Thyroid gland (tissue), 4 donors: Measurements from ENCODE around the gene KIF23. TPM values are rescaled to one million over a fixed set of nuclear protein-coding genes. Genes with fewer than 3 reads are reported as not detected.

ENCODE experiments used
- DNase-seq, 2 donors: peaks; one replicate each; pipeline ENCODE4 v3.0.0-alpha.2; 2019
- H3K27ac ChIP-seq, 3 donors: fragments of 200-600 bp; sonication (generic); 1 replicate in 2 of 3; 2 replicates in 1 of 3; pipeline ENCODE4 v1.5.1; 2016 to 2019; ENCODE audit warnings: mild to moderate bottlenecking in 1 of 3, moderate library complexity in 1 of 3
- H3K27me3 ChIP-seq: fragments of 200-600 bp; sonication (generic); one replicate; pipeline ENCODE4 v1.5.1; 2019
- H3K36me3 ChIP-seq, 2 donors: fragments of 200-600 bp; sonication (generic); one replicate each; pipeline ENCODE4 v1.5.1; 2016 to 2019
- H3K4me1 ChIP-seq, 2 donors: fragments of 200-600 bp; sonication (generic); one replicate each; pipeline ENCODE4 v1.5.1; 2017 to 2019
- H3K4me3 ChIP-seq, 3 donors: fragments of 200-600 bp; sonication (generic); replicated peaks in 1 of 3; 1 replicate in 2 of 3; 2 replicates in 1 of 3; pipeline ENCODE4 v1.5.1; 2016; ENCODE audit warnings: mild to moderate bottlenecking in 1 of 3
- H3K9me3 ChIP-seq: fragments of 200-600 bp; sonication (generic); one replicate; pipeline ENCODE4 v1.5.1; 2017
- CTCF ChIP-seq, 6 experiments: fragments of 200-600 bp in 3 of 6; fragments of 450-650 bp in 3 of 6; sonication (generic) in 3 of 6; IDR thresholded peaks; one replicate each; pipeline ENCODE4 v1.5.1; 2016 to 2019; ENCODE audit warnings: antibody characterized with exemption in 6 of 6, mild to moderate bottlenecking in 2 of 6, inconsistent platforms in 1 of 6, moderate library complexity in 1 of 6
- POLR2A ChIP-seq, 2 donors: fragments of 450-650 bp; IDR thresholded peaks; one replicate each; pipeline ENCODE4 v1.6.1; 2017; ENCODE audit warnings: antibody characterized with exemption in 2 of 2, mild to moderate bottlenecking in 2 of 2, moderate library complexity in 1 of 2
- WGBS, 2 donors: methylation state at CpG; one replicate each; pipeline ENCODE4 v1.1.5; 2017; 5-methylcytosine and 5-hydroxymethylcytosine counted together
- intact Hi-C: fragments of 100-400 bp; cut with DNase I; formaldehyde crosslinking; loops from one replicate; pipeline ENCODE4 v1.15.1; 2023
- total RNA-seq, 4 donors: library from RNA; depleted of rRNA; stranded (reverse); fragments of >200 nt; gene quantifications; one replicate each; pipeline ENCODE4 v1.2.3, GENCODE V29; 2016

Gene KIF23
- total RNA-seq, 4 donors from 2014 or later: 0.40 to 3.3 (median 1.2) TPM; not detected in 1

DNA sequence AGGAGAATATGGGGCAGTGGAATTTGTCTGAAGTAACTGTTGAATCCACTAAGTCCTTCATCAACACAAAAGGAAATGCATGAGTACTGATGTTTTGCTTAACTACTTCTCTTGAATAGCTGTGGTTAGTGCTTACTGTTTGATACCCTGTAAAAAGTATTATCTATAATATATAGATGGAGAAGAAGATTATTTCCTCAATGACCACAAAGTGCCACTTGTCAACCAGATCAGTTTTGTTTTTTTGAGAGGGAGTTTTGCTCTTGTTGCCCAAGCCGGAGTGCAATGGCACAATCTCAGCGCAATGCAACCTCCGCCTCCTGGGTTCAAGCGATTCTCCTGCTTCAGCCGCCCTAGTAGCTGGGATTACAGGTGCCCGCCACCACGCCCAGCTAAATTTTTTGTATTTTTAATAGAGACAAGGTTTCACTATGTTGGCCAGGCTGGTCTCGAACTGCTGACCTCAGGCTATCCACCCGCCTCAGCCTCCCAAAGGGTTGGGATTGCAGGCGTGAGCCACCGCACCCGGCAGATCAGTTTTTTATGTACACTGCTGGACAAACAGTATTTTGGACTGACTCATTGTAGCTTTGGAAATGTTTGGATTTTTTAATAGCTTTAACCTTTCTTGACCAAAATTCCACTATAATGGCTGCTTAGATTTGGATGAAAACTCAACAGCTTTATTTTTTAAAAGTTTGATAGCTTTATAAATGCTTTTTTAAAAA is 37.0 kb downstream of the KIF23 start:
- H3K4me1 ChIP-seq: peaks cover 11 to 26% of the 10 kb centered on the region in 2 donors
- intact Hi-C loops: no loop called here
- H3K4me3 ChIP-seq: no peak overlapping the region
- no peaks in the 10 kb centered on the region for H3K9me3 ChIP-seq
- H3K27ac ChIP-seq: no peak overlapping the region
- DNase-seq: no peak
- H3K36me3 ChIP-seq: peaks cover 8 to 10% of the 10 kb centered on the region in 2 donors
- H3K27me3 ChIP-seq: no peaks in the 10 kb centered on the region
- TF ChIP-seq POLR2A (IDR thresholded peaks at IDR 0.05): no peak
- WGBS, 2 donors: 93 to 95% methylated on average over 12 of the region's 12 CpGs

- Histone ChIP-seq H3K36me3 (peaks cover 14 to 15% of the 10 kb centered on the region in 2 donors), H3K4me1 (peaks cover 11 to 26% of the 10 kb centered on the region in 2 donors), H3K4me3 (peak overlapping the region; percentile 22 to 99 (median 96)), H3K27me3 (no peaks in the 10 kb centered on the region), H3K9me3 (no peaks in the 10 kb centered on the region), H3K27ac (peak overlapping the region; percentile 81 to 91 (median 89))
- whole genome bisulfite sequencing, 2 donors: 16% methylated on average over 31 to 32 of the region's 32 CpGs
- TF ChIP-seq POLR2A (IDR thresholded peaks at IDR 0.05): no peak
- no peak for TF ChIP-seq CTCF (IDR thresholded peaks at IDR 0.05)
- intact Hi-C loops: no loop called here
- DNase-seq: no peak
Measured at GRCh38 chr15:69451951-69452691, 38.0 kb downstream of the KIF23 start.

DNA sequence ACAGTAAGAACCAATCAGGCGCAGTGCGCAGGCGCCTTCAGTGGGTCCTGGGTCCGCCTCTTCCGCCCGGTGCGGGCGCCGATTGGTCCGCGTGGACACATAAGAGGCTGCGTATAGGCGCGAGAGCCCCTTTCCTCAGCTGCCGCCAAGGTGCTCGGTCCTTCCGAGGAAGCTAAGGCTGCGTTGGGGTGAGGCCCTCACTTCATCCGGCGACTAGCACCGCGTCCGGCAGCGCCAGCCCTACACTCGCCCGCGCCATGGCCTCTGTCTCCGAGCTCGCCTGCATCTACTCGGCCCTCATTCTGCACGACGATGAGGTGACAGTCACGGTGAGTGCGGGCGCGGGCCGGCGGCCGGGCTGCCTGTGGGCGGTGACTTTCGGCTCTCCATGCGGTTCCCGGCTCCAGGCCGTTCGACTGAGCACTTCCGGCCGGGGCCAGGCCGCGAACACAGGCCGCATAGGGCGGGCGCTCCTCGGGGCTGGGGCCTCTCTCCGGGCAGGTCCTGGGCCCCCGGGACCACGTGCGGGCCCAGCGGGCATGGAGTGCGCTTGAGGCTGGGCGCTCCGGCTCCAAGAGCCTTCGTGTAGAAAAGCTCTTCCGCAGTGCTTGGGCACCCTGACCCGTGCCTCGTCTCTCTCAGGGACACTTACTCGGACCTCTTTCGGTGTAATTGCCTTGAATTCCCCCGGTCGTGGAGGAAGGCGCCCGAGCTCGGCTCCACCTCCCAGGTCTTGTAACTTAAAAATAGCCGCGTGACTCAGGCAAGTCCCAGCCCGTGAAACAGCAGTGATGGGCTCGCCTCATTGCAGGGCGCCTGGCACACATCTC is 38.8 kb downstream of the KIF23 start, which contains the start of gene RPLP1:
Gene RPLP1 (plus strand): TSS at position 127 of the 830 bp plus-strand sequence. CDS start 131 bp downstream, at position 258.
- Histone ChIP-seq H3K9me3 (no peaks in the 10 kb centered on the region), H3K27me3 (no peaks in the 10 kb centered on the region), H3K4me3 (peak within 1 kb of the TSS; percentile 75 to 99 (median 96)), H3K36me3 (peaks cover 14 to 15% of the 10 kb centered on the region in 2 donors), H3K27ac (peak within 1 kb of the TSS; percentile 81 to 91 (median 89)), H3K4me1 (peaks cover 11 to 26% of the 10 kb centered on the region in 2 donors)
- DNase-seq: peak; percentile 96 to 97
- WGBS, 2 donors: 0 to 3% methylated on average over 14 to 46 of the region's 77 CpGs
- intact Hi-C loops: no loop called here
- TF ChIP-seq CTCF (IDR thresholded peaks at IDR 0.05): no peak
- peak in 1 of 2 donors; percentile 98 for TF ChIP-seq POLR2A (IDR thresholded peaks at IDR 0.05)

DNA sequence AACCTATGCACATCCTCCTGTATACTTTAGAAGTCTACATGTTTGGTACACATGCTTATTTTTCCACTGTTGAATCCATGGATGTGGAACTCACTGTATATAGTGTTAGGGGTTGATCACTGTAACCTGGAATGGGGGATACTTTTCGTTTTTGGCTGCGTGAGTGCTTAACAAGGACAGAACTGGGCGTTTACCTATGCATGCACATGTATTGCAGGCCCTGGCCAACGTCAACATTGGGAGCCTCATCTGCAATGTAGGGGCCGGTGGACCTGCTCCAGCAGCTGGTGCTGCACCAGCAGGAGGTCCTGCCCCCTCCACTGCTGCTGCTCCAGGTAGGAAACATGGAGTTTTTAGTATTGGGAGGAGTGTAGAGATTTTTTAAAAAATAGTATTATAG is 40.8 kb downstream of the KIF23 start:
- Histone ChIP-seq H3K9me3 (no peaks in the 10 kb centered on the region), H3K27ac (no peak overlapping the region), H3K4me1 (peaks cover 11 to 26% of the 10 kb centered on the region in 2 donors), H3K27me3 (no peaks in the 10 kb centered on the region), H3K36me3 (peaks cover 14 to 15% of the 10 kb centered on the region in 2 donors), H3K4me3 (no peak overlapping the region)
- 59 to 72% methylated on average over 5 of the region's 5 CpGs for WGBS, 2 donors
- no peak for TF ChIP-seq CTCF (IDR thresholded peaks at IDR 0.05)
- TF ChIP-seq POLR2A (IDR thresholded peaks at IDR 0.05): no peak
- no peak for DNase-seq
- intact Hi-C loops: no loop called here
